ENCODE measurements around the gene SELENBP1. TPM values are rescaled to one million over a fixed set of nuclear protein-coding genes. Genes with fewer than 3 reads are reported as not detected.
"Not testable (repeated sequence)": the region's sequence is repeated elsewhere in the genome, so short reads cannot be mapped to it uniquely, and the experiment has no call there.

The SELENBP1 gene
- total and polyA plus RNA-seq, 10 donors = 17.3 to 114 (median 81.2) TPM

DNA sequence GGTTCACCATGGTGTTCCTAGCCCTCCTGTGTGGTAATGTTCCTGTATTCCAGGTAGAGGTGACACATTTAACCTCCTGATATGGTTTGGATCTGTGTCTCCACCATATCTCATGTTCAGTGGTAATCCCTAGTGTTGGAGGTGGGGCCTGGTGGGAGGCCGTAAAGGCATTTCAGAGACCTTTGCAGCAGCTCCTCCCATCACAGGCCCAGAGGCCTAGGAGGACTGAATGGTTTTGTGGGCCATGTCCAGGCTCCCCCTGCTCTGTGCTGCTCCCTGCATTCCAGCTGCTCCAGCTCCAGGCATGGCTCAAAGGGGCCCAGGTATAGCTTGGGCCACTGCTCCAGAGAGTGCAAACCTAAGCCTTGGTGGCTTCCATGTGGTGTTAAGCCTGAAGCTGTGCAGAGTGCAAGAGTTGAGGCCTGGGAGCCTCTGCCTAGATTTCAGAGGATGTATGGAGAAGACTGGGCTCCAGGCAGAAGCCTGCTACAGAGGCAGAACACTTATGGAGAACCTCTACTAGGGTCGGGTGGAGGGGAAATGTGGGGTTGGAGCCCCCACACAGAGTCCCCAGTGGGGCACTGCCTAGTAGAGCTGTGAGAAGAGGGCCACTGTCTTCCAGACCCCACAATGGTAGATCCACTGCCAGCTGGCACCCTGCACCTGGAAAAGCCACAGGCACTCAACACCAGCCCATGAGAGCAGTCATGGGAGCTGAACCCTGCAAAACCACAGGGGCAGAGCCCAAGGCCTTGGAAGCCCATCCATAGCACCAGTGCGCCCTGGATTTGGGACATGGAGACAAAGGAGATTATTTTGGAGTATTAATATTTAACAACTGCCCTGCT, 10.0 kb downstream of the SELENBP1 start:
- Histone ChIP-seq H3K27ac (peak overlapping the region in 1 of 8 donors; percentile 22), H3K27me3 (replicated peaks in 1 of 7) (no peaks in the 10 kb centered on the region), H3K9me3 (peaks cover 0 to 15% (median 11%) of the 10 kb centered on the region in 8 donors), H3K4me1 (peaks cover 0 to 12% (median 5%) of the 10 kb centered on the region in 6 donors), H3K36me3 (peaks cover 0 to 46% (median 3%) of the 10 kb centered on the region in 6 donors), H3K4me3 (no peak overlapping the region)
- 92 to 100% (median 96%) methylated on average over 3 of the region's 3 CpGs for WGBS, 5 donors
- intact Hi-C loops (cut with DNase I; ENCODE audit: low total_unique reads) = no loop called here
- DNase-seq = peak; percentile 28
- TF ChIP-seq POLR2AphosphoS5 (IDR thresholded peaks at IDR 0.05) = no peak
- TF ChIP-seq, protein P1, sequence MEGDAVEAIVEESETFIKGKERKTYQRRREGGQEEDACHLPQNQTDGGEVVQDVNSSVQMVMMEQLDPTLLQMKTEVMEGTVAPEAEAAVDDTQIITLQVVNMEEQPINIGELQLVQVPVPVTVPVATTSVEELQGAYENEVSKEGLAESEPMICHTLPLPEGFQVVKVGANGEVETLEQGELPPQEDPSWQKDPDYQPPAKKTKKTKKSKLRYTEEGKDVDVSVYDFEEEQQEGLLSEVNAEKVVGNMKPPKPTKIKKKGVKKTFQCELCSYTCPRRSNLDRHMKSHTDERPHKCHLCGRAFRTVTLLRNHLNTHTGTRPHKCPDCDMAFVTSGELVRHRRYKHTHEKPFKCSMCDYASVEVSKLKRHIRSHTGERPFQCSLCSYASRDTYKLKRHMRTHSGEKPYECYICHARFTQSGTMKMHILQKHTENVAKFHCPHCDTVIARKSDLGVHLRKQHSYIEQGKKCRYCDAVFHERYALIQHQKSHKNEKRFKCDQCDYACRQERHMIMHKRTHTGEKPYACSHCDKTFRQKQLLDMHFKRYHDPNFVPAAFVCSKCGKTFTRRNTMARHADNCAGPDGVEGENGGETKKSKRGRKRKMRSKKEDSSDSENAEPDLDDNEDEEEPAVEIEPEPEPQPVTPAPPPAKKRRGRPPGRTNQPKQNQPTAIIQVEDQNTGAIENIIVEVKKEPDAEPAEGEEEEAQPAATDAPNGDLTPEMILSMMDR (IDR thresholded peaks at IDR 0.05 in 8 of 11, conservative IDR thresholded peaks at IDR 0.05 in 3 of 11) = no peak
- TF ChIP-seq POLR2A (IDR thresholded peaks at IDR 0.05) = no peak

DNA sequence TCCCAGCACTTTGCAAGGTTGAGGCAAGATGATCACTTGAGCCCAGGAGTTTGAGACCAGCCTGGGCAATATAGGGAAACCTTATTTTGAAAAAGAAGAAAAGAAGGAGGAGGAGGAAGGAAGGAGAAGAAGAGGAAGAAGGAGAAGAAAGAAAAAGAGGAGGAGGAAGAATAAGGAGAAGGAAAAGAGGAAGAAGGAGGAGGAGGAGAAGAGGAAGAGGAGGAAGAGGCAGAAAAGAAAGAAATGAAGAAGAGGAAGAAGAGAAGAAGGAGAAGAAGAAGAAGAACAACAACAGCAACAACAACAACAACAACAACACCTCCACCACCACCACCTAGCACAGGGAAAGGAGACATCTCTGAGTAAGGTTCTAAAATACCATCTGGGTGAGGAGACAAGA, 10.6 kb downstream of the SELENBP1 start:
- Histone ChIP-seq H3K4me1 (peaks cover 0 to 7% (median 2%) of the 10 kb centered on the region in 6 donors), H3K4me3 (no peak overlapping the region), H3K27ac (peak overlapping the region in 1 of 8 donors; percentile 22), H3K27me3 (replicated peaks in 1 of 7) (no peaks in the 10 kb centered on the region), H3K36me3 (peaks cover 0 to 45% (median 3%) of the 10 kb centered on the region in 6 donors), H3K9me3 (peaks cover 0 to 15% (median 11%) of the 10 kb centered on the region in 8 donors)
- DNase-seq = no peak
- intact Hi-C loops (cut with DNase I; ENCODE audit: low total_unique reads) = no loop called here
- TF ChIP-seq POLR2A (IDR thresholded peaks at IDR 0.05) (no peak), POLR2AphosphoS5 (IDR thresholded peaks at IDR 0.05) (no peak)
- TF ChIP-seq, protein P1 (IDR thresholded peaks at IDR 0.05 in 8 of 11, conservative IDR thresholded peaks at IDR 0.05 in 3 of 11) = no peak

DNA sequence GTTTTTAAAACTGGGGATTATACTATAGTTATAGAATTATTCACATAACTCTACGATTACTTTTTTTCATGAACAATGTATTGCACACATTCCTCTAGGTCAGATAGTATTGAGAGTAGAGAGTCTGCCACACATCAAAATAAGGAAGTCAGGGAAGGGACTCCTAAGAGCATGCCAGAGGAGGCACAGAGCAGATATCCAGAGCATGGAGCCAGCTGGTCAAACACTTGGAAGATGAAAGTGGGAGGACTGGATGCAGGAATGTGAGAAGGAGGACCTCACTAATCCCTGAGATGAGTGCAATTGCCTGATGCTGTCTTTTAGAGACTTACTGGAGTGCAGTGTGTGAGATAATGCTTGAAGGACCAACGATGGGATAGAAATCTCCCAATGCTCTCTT, 15.8 kb downstream of the SELENBP1 start:
- Histone ChIP-seq H3K27me3 (replicated peaks in 1 of 7) (no peaks in the 10 kb centered on the region), H3K27ac (no peak overlapping the region), H3K4me1 (no peaks in the 10 kb centered on the region), H3K36me3 (no peaks in the 10 kb centered on the region), H3K9me3 (peaks cover 0 to 7% (median under 1%) of the 10 kb centered on the region in 8 donors), H3K4me3 (no peak overlapping the region)
- intact Hi-C loops (cut with DNase I; ENCODE audit: low total_unique reads) = no loop called here
- TF ChIP-seq, protein P1 (IDR thresholded peaks at IDR 0.05 in 8 of 11, conservative IDR thresholded peaks at IDR 0.05 in 3 of 11) = no peak
- TF ChIP-seq POLR2A (IDR thresholded peaks at IDR 0.05) (no peak), POLR2AphosphoS5 (IDR thresholded peaks at IDR 0.05) (no peak)
- no peak for DNase-seq
- WGBS, 5 donors = 59 to 80% (median 76%) methylated on average over 2 of the region's 2 CpGs

DNA sequence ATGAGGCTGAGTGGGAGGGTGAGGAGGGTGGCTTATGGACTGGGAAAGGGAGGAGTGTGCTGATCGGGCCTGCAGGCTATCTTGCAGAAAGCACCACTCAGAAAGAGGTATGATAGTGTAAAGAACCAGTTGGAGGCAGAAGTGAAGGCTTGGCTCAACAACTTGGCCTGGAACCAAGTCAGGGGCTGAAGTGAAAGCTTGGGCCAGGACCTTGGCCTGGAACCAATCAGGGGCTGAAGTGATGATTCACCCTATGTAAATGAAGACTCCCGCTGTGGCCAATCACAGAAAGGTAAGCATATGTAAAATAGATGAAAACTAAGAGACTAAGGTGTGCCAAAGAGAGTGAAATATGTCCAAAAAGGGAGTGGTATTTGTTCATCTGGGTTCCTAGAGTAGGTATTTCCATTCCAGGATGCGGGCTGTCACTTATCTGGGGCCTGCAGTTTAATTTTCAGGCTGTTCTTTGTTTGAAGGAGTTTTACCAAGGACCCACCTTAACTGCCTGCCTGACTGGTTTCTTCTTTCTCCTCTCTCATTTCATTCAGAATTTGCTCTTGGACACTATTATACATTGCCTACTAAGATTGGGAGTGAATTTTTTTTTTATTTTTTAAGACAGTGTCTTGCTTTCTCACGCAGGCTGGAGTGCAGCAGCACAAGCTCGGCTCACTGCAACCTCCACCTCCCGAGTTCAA, 20.3 kb downstream of the SELENBP1 start:
- TF ChIP-seq POLR2AphosphoS5 (IDR thresholded peaks at IDR 0.05) = no peak
- Histone ChIP-seq H3K36me3 (no peaks in the 10 kb centered on the region), H3K27ac (no peak overlapping the region), H3K4me3 (no peak overlapping the region), H3K9me3 (peaks cover 0 to 18% (median 12%) of the 10 kb centered on the region in 8 donors), H3K27me3 (replicated peaks in 1 of 7) (no peaks in the 10 kb centered on the region), H3K4me1 (peaks cover 6 to 10% (median 9%) of the 10 kb centered on the region in 6 donors)
- 89 to 98% (median 93%) methylated on average over 6 of the region's 6 CpGs for WGBS, 5 donors
- DNase-seq = peak; percentile 10
- intact Hi-C loops (cut with DNase I; ENCODE audit: low total_unique reads) = no loop called here

DNA sequence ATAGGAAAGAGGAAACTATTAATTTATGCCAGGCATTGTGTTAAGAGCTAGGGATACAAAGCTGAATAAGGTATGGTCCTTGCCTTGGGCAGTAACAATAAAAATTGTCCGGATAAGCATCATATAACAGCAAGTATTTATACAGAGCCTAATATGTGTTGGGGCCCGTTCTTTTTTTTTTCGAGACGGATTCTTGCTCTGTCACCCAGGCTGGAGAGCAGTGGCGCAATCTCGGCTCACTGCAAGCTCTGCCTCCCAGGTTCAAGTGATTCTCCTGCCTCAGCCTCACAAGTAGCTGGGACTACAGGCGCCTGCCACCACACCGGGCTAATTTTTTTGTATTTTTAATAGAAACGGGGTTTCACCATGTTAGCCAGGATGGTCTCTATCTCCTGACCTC, 22.2 kb downstream of the SELENBP1 start:
- Histone ChIP-seq H3K4me1 (peaks cover 13 to 24% (median 22%) of the 10 kb centered on the region in 6 donors), H3K9me3 (peaks cover 0 to 18% (median 12%) of the 10 kb centered on the region in 8 donors)
- WGBS, 5 donors = 82 to 97% (median 94%) methylated on average over 9 of the region's 9 CpGs
- H3K4me3 ChIP-seq; H3K27me3 ChIP-seq (replicated peaks in 1 of 7); H3K27ac ChIP-seq; intact Hi-C loops (cut with DNase I; ENCODE audit: low total_unique reads); H3K36me3 ChIP-seq: not testable (repeated sequence)
- DNase-seq = peak; percentile 12

Measured in spleen (tissue), 11 donors.